Astrocyte of the spinal cord (primary cell): ENCODE results near the gene PLCH1.

Experiments used
- DNase-seq: peaks from one replicate; pipeline ENCODE4 v3.0.0; 2011; ENCODE audit warnings: low read depth, low spot score
- H3K4me3 ChIP-seq: 2 replicates; pipeline ENCODE4 v1.5.1; 2011; ENCODE audit warnings: low read depth, mild to moderate bottlenecking, low read length, moderate library complexity
- CTCF ChIP-seq: IDR thresholded peaks from 2 replicates; pipeline ENCODE4 v1.5.1; 2012; ENCODE audit warnings: low read depth, mild to moderate bottlenecking, low read length, inconsistent platforms
- in situ Hi-C: cut with HindIII; loops from 2 replicates; pipeline ENCODE4 v1.10.0; 2017; ENCODE audit warnings: low sequenced_read_pairs

PLCH1 gene

GRCh38 chr3:155525324-155525833 lies 219.5 kb downstream of the PLCH1 start:
- no peak for DNase-seq
- in situ Hi-C loops, result no loop called here
- TF ChIP-seq CTCF, result no peak
- H3K4me3 ChIP-seq, result no peak overlapping the region

GRCh38 chr3:155520463-155520862 lies 224.4 kb downstream of the PLCH1 start:
- no peak overlapping the region for H3K4me3 ChIP-seq
- in situ Hi-C loops, result no loop called here
- DNase-seq, result no peak
- TF ChIP-seq CTCF, result no peak

- no peak for DNase-seq
- TF ChIP-seq CTCF, result no peak
- in situ Hi-C loops, result no loop called here
- H3K4me3 ChIP-seq, result no peak overlapping the region
Observed at GRCh38 chr3:155519078-155519477, 225.8 kb downstream of the PLCH1 start.

- no peak for DNase-seq
- TF ChIP-seq CTCF, result no peak
- no peak overlapping the region for H3K4me3 ChIP-seq
- in situ Hi-C loops, result no loop called here
Observed at GRCh38 chr3:155517903-155518302, 227.0 kb downstream of the PLCH1 start.

- TF ChIP-seq CTCF, result no peak
- DNase-seq, result no peak
- in situ Hi-C loops, result no loop called here
- H3K4me3 ChIP-seq, result no peak overlapping the region
Observed at GRCh38 chr3:155516439-155516838, 228.4 kb downstream of the PLCH1 start.

- DNase-seq, result no peak
- TF ChIP-seq CTCF, result no peak
- H3K4me3 ChIP-seq, result no peak overlapping the region
- in situ Hi-C loops, result no loop called here
Observed at GRCh38 chr3:155512867-155513261, 232.0 kb downstream of the PLCH1 start.
